ENCODE results near the gene CPE.
"Not testable (repeated sequence)": the region's sequence is repeated elsewhere in the genome, so short reads cannot be mapped to it uniquely, and the experiment has no call there.

The CPE gene

DNA sequence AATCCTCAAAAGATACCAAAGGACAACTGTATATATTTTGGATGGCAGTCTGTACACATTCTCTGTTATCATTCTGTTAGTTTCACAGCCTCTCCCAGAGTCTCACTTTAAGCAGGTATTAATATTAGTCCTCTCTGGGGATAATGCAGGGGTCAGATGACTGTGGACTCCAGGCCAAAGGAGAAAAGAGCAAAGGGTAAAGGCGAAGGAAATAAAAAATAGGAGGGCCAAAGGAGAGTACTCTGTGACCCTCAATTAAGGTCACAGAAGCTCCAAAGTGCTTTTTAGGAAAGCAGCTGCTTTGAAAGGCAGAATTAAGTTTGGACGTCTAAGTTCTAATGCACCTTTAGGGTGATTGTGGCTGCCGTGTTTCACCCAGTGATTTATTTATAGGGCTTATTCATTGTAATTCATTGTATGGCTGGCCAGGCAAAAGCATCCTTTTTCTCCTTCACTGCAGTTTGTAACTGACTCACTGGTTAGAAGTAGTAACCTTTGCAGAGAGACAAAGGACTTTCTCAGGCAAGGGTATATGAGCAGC lies 43.6 kb upstream of the CPE start:
- Histone ChIP-seq H3K4me3 (ENCODE audit: low read length) (no peak overlapping the region), H4K20me1 (ENCODE audit: insufficient read depth, low read length) (peaks cover 10% of the 10 kb centered on the region; the same call in 1 of the 2 replicates), H3K4me1 (ENCODE audit: low read length) (0 out of 2 replicates have a peak, but pooled peaks cover under 1% of the 10 kb centered on the region), H3K79me2 (ENCODE audit: low read length) (peaks cover 49% of the 10 kb centered on the region), H3K9ac (ENCODE audit: low read length) (no peak overlapping the region), H3K4me2 (ENCODE audit: low read depth, low read length) (no peak overlapping the region), H3K27me3 (replicated peaks; ENCODE audit: insufficient read depth, low read length) (no peaks in the 10 kb centered on the region), H3K9me3 (replicated peaks; ENCODE audit: insufficient read depth, low read length) (no peaks in the 10 kb centered on the region), H3K9me2 (replicated peaks; ENCODE audit: insufficient read depth, low read length) (no peaks in the 10 kb centered on the region), H3K27ac (ENCODE audit: low read length) (no peak overlapping the region), H3F3A (ENCODE audit: insufficient read depth, low read length) (no peaks in the 10 kb centered on the region), H3K36me3 (replicated peaks; ENCODE audit: insufficient read depth, low read length) (peaks cover 18% of the 10 kb centered on the region; the same call in 1 of the 2 replicates), H2AFZ (ENCODE audit: low read length) (no peak overlapping the region)
- DNase-seq = no peak
- no peak for TF ChIP-seq EZH2phosphoT487 (IDR thresholded peaks at IDR 0.05; ENCODE audit: low read length)
- TF ChIP-seq, protein P1, sequence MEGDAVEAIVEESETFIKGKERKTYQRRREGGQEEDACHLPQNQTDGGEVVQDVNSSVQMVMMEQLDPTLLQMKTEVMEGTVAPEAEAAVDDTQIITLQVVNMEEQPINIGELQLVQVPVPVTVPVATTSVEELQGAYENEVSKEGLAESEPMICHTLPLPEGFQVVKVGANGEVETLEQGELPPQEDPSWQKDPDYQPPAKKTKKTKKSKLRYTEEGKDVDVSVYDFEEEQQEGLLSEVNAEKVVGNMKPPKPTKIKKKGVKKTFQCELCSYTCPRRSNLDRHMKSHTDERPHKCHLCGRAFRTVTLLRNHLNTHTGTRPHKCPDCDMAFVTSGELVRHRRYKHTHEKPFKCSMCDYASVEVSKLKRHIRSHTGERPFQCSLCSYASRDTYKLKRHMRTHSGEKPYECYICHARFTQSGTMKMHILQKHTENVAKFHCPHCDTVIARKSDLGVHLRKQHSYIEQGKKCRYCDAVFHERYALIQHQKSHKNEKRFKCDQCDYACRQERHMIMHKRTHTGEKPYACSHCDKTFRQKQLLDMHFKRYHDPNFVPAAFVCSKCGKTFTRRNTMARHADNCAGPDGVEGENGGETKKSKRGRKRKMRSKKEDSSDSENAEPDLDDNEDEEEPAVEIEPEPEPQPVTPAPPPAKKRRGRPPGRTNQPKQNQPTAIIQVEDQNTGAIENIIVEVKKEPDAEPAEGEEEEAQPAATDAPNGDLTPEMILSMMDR (IDR thresholded peaks at IDR 0.05; ENCODE audit: low read length) = no peak
- no peak for TF ChIP-seq EZH2 (optimal IDR thresholded peaks at IDR 0.05; ENCODE audit: low read depth, low read length)

DNA sequence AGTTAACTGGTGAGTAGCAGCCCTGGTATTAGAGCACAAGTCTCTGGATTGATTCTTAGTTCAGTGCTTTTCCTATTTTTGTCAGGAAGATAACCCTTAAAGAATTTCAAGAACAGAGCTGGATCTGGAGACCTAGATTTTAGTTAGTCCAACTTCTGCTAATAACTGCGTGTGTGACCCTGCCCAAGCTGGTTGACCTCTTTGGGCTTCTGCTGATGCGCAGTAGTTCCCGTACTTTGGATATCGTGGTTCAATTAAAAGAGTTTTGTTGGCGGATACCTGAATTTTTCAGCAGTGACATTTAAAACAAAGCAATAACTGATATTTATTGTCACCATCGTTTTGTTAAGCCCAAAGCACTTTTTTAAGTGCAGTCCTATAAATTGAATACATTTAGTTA lies 42.1 kb upstream of the CPE start:
- no peak overlapping the region for H3K4me2 ChIP-seq (ENCODE audit: low read depth, low read length)

DNA sequence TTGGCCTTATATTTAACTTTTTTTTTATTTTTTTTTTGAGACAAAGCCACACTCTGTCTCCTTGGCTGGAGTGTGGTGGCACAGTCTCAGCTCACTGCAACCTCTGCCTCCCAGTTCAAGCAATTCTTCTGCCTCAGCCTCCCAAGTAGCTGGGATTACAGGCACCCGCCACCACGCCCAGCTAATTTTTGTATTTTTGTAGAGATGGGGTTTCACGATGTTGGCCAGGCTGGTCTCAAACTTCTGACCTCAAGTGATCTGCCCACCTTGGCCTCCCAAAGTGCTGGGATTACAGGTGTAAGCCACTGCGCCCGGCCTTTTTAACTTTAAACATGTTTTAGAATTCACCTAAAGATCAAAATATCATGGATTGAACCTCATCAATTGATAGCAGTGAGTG lies 36.5 kb upstream of the CPE start:
- H2AFZ ChIP-seq (ENCODE audit: low read length); H3K4me1 ChIP-seq (ENCODE audit: low read length); H3K9ac ChIP-seq (ENCODE audit: low read length); H4K20me1 ChIP-seq (ENCODE audit: insufficient read depth, low read length); H3K9me2 ChIP-seq (replicated peaks; ENCODE audit: insufficient read depth, low read length); H3K4me3 ChIP-seq (ENCODE audit: low read length); H3K4me2 ChIP-seq (ENCODE audit: low read depth, low read length); H3K27me3 ChIP-seq (replicated peaks; ENCODE audit: insufficient read depth, low read length); H3K79me2 ChIP-seq (ENCODE audit: low read length); H3K27ac ChIP-seq (ENCODE audit: low read length); H3K9me3 ChIP-seq (replicated peaks; ENCODE audit: insufficient read depth, low read length); H3F3A ChIP-seq (ENCODE audit: insufficient read depth, low read length); DNase-seq: not testable (repeated sequence)
- peaks cover 12% of the 10 kb centered on the region; the same call in 1 of the 2 replicates for H3K36me3 ChIP-seq (replicated peaks; ENCODE audit: insufficient read depth, low read length)

More for the DNA sequence above, 42.1 kb upstream of the CPE start:
- H4K20me1 ChIP-seq (ENCODE audit: insufficient read depth, low read length) = peaks cover 10% of the 10 kb centered on the region; the same call in 1 of the 2 replicates
- no peak for DNase-seq
- H3K27ac ChIP-seq (ENCODE audit: low read length) = no peak overlapping the region
- no peak for TF ChIP-seq EZH2 (optimal IDR thresholded peaks at IDR 0.05; ENCODE audit: low read depth, low read length)
- no peak for TF ChIP-seq EZH2phosphoT487 (IDR thresholded peaks at IDR 0.05; ENCODE audit: low read length)
- TF ChIP-seq, protein P1 (IDR thresholded peaks at IDR 0.05; ENCODE audit: low read length) = no peak
- H3F3A ChIP-seq (ENCODE audit: insufficient read depth, low read length) = no peaks in the 10 kb centered on the region; the same call in 1 of the 2 replicates
- no peak overlapping the region for H3K9ac ChIP-seq (ENCODE audit: low read length)
- no peaks in the 10 kb centered on the region for H3K9me3 ChIP-seq (replicated peaks; ENCODE audit: insufficient read depth, low read length)
- H3K79me2 ChIP-seq (ENCODE audit: low read length) = peaks cover 34% of the 10 kb centered on the region
- no peaks in the 10 kb centered on the region for H3K4me1 ChIP-seq (ENCODE audit: low read length)
- no peaks in the 10 kb centered on the region for H3K27me3 ChIP-seq (replicated peaks; ENCODE audit: insufficient read depth, low read length)
- peaks cover 24% of the 10 kb centered on the region; the same call in 1 of the 2 replicates for H3K36me3 ChIP-seq (replicated peaks; ENCODE audit: insufficient read depth, low read length)
- no peak overlapping the region for H3K4me3 ChIP-seq (ENCODE audit: low read length)
- no peak overlapping the region for H2AFZ ChIP-seq (ENCODE audit: low read length)
- H3K9me2 ChIP-seq (replicated peaks; ENCODE audit: insufficient read depth, low read length) = no peaks in the 10 kb centered on the region
